Measurements from ENCODE around the gene EXOC8.

DNA sequence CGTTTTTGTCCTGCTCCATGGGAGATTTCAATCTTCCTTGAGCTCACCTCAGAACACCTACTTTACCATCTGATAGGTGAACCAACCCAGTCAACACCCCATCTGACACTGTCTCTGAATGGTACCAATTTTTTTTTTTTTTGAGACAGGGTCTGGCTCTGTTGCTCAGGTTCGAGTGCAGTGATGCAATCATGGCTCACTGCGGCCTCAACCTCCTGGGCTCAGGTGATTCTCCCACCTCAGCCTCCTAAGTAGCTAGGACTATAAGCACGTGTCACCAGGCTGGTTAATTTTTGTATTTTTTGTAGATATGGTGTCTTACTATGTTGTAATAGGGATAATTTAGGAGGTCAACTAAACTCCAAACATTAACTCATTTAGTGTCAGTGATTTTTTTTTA lies 36.7 kb upstream of the EXOC8 start:
- no peak for TF ChIP-seq POLR2A (IDR thresholded peaks at IDR 0.05)
- TF ChIP-seq, protein P1, sequence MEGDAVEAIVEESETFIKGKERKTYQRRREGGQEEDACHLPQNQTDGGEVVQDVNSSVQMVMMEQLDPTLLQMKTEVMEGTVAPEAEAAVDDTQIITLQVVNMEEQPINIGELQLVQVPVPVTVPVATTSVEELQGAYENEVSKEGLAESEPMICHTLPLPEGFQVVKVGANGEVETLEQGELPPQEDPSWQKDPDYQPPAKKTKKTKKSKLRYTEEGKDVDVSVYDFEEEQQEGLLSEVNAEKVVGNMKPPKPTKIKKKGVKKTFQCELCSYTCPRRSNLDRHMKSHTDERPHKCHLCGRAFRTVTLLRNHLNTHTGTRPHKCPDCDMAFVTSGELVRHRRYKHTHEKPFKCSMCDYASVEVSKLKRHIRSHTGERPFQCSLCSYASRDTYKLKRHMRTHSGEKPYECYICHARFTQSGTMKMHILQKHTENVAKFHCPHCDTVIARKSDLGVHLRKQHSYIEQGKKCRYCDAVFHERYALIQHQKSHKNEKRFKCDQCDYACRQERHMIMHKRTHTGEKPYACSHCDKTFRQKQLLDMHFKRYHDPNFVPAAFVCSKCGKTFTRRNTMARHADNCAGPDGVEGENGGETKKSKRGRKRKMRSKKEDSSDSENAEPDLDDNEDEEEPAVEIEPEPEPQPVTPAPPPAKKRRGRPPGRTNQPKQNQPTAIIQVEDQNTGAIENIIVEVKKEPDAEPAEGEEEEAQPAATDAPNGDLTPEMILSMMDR (IDR thresholded peaks at IDR 0.05 in 4 of 5, conservative IDR thresholded peaks at IDR 0.05 in 1 of 5) = no peak

All from gastrocnemius medialis (tissue), 4 donors.